Esophagus muscularis mucosa (tissue), 4 donors: Measurements from ENCODE around the gene PRPH. TPM values are rescaled to one million over a fixed set of nuclear protein-coding genes. Genes with fewer than 3 reads are reported as not detected.
"Not testable (repeated sequence)": the region's sequence is repeated elsewhere in the genome, so short reads cannot be mapped to it uniquely, and the experiment has no call there.

ENCODE experiments used
- DNase-seq: peaks from one replicate; pipeline ENCODE4 v3.0.0-alpha.2; 2017; ENCODE audit errors: extremely low spot score
- H3K27ac ChIP-seq, 4 donors: fragments of 200-600 bp; sonication (generic); replicated peaks in 1 of 4; 1 replicate in 3 of 4; 2 replicates in 1 of 4; pipeline ENCODE4 v1.5.1; 2016 to 2019; ENCODE audit warnings: mild to moderate bottlenecking in 1 of 4
- H3K27me3 ChIP-seq, 4 donors: fragments of 200-600 bp; sonication (generic); one replicate each; pipeline versions ENCODE4 v1.5.1 to v1.6.0; 2016 to 2019
- H3K36me3 ChIP-seq, 4 donors: fragments of 200-600 bp; sonication (generic); one replicate each; pipeline ENCODE4 v1.5.1; 2016 to 2019
- H3K4me1 ChIP-seq, 4 donors: fragments of 200-600 bp; sonication (generic); one replicate each; pipeline ENCODE4 v1.5.1; 2016 to 2019
- H3K4me3 ChIP-seq, 4 donors: fragments of 200-600 bp; sonication (generic); 1 replicate in 2 of 4; 2 replicates in 2 of 4; pipeline ENCODE4 v1.5.1; 2016 to 2019; ENCODE audit warnings: mild to moderate bottlenecking in 4 of 4, moderate library complexity in 1 of 4
- H3K9me3 ChIP-seq, 4 donors: fragments of 200-600 bp; sonication (generic); 1 replicate in 3 of 4; 2 replicates in 1 of 4; pipeline ENCODE4 v1.5.1; 2016 to 2019
- CTCF ChIP-seq, 3 experiments: fragments of 200-600 bp in 2 of 3; fragments of 450-650 bp in 1 of 3; sonication (generic) in 2 of 3; IDR thresholded peaks; one replicate each; pipeline ENCODE4 v1.5.1; 2017 to 2019; ENCODE audit warnings: antibody characterized with exemption in 3 of 3, mild to moderate bottlenecking in 2 of 3, moderate library complexity in 1 of 3
- EP300 ChIP-seq: sonication (generic); formaldehyde crosslinking; IDR thresholded peaks from one replicate; pipeline ENCODE4 v1.6.1; 2017; ENCODE audit warnings: antibody characterized with exemption
- POLR2A ChIP-seq: fragments of 450-650 bp; IDR thresholded peaks from one replicate; pipeline ENCODE4 v1.6.1; 2017; ENCODE audit warnings: antibody characterized with exemption, moderate library complexity, mild to moderate bottlenecking, low read depth
- POLR2AphosphoS5 ChIP-seq, 2 donors: sonication (generic); formaldehyde crosslinking; IDR thresholded peaks; one replicate each; pipeline ENCODE4 v1.6.1; 2017; ENCODE audit warnings: antibody characterized with exemption in 2 of 2
- WGBS: methylation state at CpG from one replicate; pipeline ENCODE4 v1.1.5; 2018; 5-methylcytosine and 5-hydroxymethylcytosine counted together
- intact Hi-C: fragments of 100-400 bp; cut with DNase I; formaldehyde crosslinking; loops from one replicate; pipeline ENCODE4 v1.15.1; 2023
- total RNA-seq, 4 donors: library from RNA; depleted of rRNA; stranded (reverse); fragments of >200 nt; gene quantifications; one replicate each; pipeline versions ENCODE4 v1.1.0 to v1.2.1, GENCODE V29; 2016

Gene PRPH
- total RNA-seq, 4 donors from 2014 or later: 9.9 to 24.5 (median 10.4) TPM

GRCh38 chr12:49277466-49277865 lies 17.5 kb upstream of the PRPH start:
- Histone ChIP-seq H3K4me3 (no peak overlapping the region), H3K27ac (no peak overlapping the region), H3K9me3 (no peaks in the 10 kb centered on the region), H3K27me3 (no peaks in the 10 kb centered on the region), H3K4me1 (no peaks in the 10 kb centered on the region), H3K36me3 (peaks cover 9 to 15% (median 14%) of the 10 kb centered on the region in 4 donors)
- TF ChIP-seq POLR2A (no peak), CTCF (IDR thresholded peaks at IDR 0.05) (no peak), POLR2AphosphoS5 (IDR thresholded peaks at IDR 0.05) (no peak), EP300 (no peak)
- WGBS: 95% methylated on average over 6 of the region's 7 CpGs
- DNase-seq: no peak
- intact Hi-C loops: no loop called here

DNA sequence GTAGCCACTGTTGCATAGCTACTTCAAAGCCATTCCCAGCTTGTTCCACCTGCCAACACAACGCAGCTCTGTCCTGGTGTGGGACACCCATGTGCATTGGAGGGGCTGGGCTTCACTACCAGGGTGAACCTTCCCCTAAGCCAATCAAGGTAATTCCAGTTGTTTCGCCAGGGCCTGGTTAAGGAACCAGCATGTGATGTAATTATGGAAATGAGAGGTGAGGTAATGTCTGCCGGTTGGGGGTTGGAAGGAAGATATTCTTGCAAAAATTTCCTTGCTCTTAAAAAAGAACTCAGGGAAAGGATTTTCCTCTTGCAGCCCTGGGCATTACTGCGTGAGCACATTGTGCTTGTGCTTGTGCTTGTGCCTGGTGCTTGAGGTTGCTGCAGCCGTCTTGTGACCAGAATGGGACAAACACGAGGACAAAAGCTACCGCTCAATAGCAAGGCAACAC lies 15.2 kb upstream of the PRPH start:
- no peak for TF ChIP-seq EP300
- no peak for TF ChIP-seq POLR2AphosphoS5 (IDR thresholded peaks at IDR 0.05)
- TF ChIP-seq POLR2A: no peak
- no peak for TF ChIP-seq CTCF (IDR thresholded peaks at IDR 0.05)
- 60% methylated on average over 6 of the region's 7 CpGs for WGBS
- intact Hi-C loops: loop anchor here (10.0 kb wide), 1 partner anchor 235 kb away; no protein-coding TSS in a partner anchor
- Histone ChIP-seq H3K27ac (no peak overlapping the region), H3K4me1 (no peaks in the 10 kb centered on the region), H3K36me3 (no peaks in the 10 kb centered on the region), H3K4me3 (no peak overlapping the region), H3K9me3 (no peaks in the 10 kb centered on the region), H3K27me3 (peaks cover 0 to 14% (median 0%) of the 10 kb centered on the region in 4 donors)
- DNase-seq: no peak

DNA sequence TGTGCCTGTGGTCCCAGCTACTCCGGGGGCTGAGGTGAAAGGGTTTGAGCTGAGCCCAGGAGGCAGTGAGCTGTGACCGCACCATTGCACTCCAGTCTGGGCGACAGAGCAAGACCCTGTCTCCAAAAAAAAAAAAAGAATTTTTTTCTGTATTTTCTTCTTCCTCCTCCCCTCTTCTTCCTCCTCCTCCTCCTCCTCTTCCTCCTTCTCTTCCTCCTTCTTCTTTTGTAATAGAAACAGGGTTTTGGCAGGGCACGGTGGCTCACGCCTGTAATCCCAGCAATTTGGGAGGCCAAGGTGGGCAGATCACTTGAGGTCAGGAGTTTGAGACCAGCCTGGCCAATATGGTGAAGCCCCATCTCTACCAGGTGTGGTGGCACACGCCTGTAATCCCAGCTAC lies 14.4 kb upstream of the PRPH start:
- H3K27me3 ChIP-seq: peaks cover 0 to 20% (median 0%) of the 10 kb centered on the region in 4 donors
- intact Hi-C loops: loop anchor here (10.0 kb wide), 1 partner anchor 234 kb away; no protein-coding TSS in a partner anchor
- not testable (repeated sequence) for H3K4me3 ChIP-seq, H3K27ac ChIP-seq, H3K9me3 ChIP-seq, H3K36me3 ChIP-seq, H3K4me1 ChIP-seq, DNase-seq
- WGBS: 87% methylated on average over 6 of the region's 6 CpGs

- peaks cover 0 to 37% (median 0%) of the 10 kb centered on the region in 4 donors for H3K27me3 ChIP-seq
- WGBS: 80% methylated on average over 5 of the region's 5 CpGs
- no peaks in the 10 kb centered on the region for H3K4me1 ChIP-seq
- intact Hi-C loops: loop anchor here (10.0 kb wide), 1 partner anchor 232 kb away; no protein-coding TSS in a partner anchor
- TF ChIP-seq EP300 (no peak), POLR2AphosphoS5 (IDR thresholded peaks at IDR 0.05) (no peak), CTCF (IDR thresholded peaks at IDR 0.05) (no peak), POLR2A (no peak)
- no peak for DNase-seq
- no peak overlapping the region for H3K27ac ChIP-seq
- no peak overlapping the region for H3K4me3 ChIP-seq
- H3K9me3 ChIP-seq: no peaks in the 10 kb centered on the region
- H3K36me3 ChIP-seq: no peaks in the 10 kb centered on the region
These were observed 12.6 kb upstream of the PRPH start for GRCh38 chr12:49282302-49282701.

DNA sequence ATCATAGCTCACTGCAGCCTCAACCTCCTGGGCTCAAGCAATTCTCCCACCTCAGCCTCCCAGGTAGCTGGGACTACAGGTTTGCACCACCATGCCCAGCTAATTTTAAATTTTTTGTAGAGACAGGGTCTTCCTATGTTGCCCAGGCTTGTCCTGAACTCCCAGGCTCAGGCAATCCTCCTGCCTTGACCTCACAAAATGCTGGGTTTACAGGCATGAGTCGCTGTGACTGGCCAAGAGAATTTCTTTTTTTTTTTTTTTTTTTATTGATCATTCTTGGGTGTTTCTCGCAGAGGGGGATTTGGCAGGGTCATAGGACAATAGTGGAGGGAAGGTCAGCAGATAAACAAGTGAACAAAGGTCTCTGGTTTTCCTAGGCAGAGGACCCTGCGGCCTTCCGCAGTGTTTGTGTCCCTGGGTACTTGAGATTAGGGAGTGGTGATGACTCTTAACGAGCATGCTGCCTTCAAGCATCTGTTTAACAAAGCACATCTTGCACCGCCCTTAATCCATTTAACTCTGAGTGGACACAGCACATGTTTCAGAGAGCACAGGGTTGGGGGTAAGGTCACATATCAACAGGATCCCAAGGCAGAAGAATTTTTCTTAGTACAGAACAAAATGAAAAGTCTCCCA lies 12.1 kb upstream of the PRPH start:
- intact Hi-C loops: loop anchor here (10.0 kb wide), 1 partner anchor 232 kb away; no protein-coding TSS in a partner anchor

More for the DNA sequence above, 12.1 kb upstream of the PRPH start:
- H3K9me3 ChIP-seq, H3K4me3 ChIP-seq, H3K27ac ChIP-seq, H3K36me3 ChIP-seq, H3K4me1 ChIP-seq, DNase-seq: not testable (repeated sequence)
- H3K27me3 ChIP-seq: peaks cover 0 to 41% (median 0%) of the 10 kb centered on the region in 4 donors
- WGBS: 95% methylated on average over 4 of the region's 6 CpGs
